ENCODE data around the gene GRAP2. TPM values are rescaled to one million over a fixed set of nuclear protein-coding genes. Genes with fewer than 3 reads are reported as not detected.

The GRAP2 gene
- total and polyA plus RNA-seq, 9 of the 15 experiments (the other 6 are each of a cell fraction or from before 2014, with no cell fraction given) = 4.8 to 88.7 (median 60.4) TPM

- TF ChIP-seq SP2 (IDR thresholded peaks at IDR 0.05; ENCODE audit: extremely low read depth, low read depth, low read length, poor library complexity, severe bottlenecking) = no peak
- no peak for TF ChIP-seq LARP7 (IDR thresholded peaks at IDR 0.05)
- TF ChIP-seq E2F8 (IDR thresholded peaks at IDR 0.05; ENCODE audit: low read depth, partially characterized antibody) = no peak
- no peak for TF ChIP-seq NCOA2 (IDR thresholded peaks at IDR 0.05; ENCODE audit: partially characterized antibody in 2 of 2)
- FAIRE-seq (no peak), ATAC-seq (no peak), DNase-seq (ENCODE audit: extremely low read depth in 1 of 4, low spot score in 3 of 4) (no peak)
- no TSS peak for BruUV-seq (replicated peaks)
- intact Hi-C loops (cut with micrococcal nuclease) = loop anchor here (5.0 kb wide), 1 partner anchor 66 kb away; no protein-coding TSS in a partner anchor
- H3K4me2 ChIP-seq (ENCODE audit: insufficient read depth, low read length) = no peak overlapping the region
- ChIA-PET CTCF (ENCODE audit: low intra/inter-chr PET ratio) (no interaction called here), POLR2A (interaction anchor here (0.7 kb wide), 1 partner anchor 24 kb away, joined by 4 read pairs; no protein-coding TSS in a partner anchor)
- no peaks in the 10 kb centered on the region for H3K27me3 ChIP-seq (ENCODE audit: control insufficient read depth in 2 of 2, insufficient read depth in 2 of 2, low read length in 2 of 2)
- H3K79me2 ChIP-seq (ENCODE audit: control insufficient read depth, insufficient read depth, low read length) = peaks cover 7% of the 10 kb centered on the region; the same call in 1 of the 3 replicates
- peaks cover 11 to 58% of the 10 kb centered on the region in 2 experiments; a peak in 4 of 5 replicates for H3K4me1 ChIP-seq (replicated peaks in 1 of 2; ENCODE audit: control insufficient read depth in 2 of 2, insufficient read depth in 2 of 2, low read length in 2 of 2)
- no peak overlapping the region for H3K27ac ChIP-seq (ENCODE audit: extremely low read depth, low read depth, low read length)
- H3K36me3 ChIP-seq (ENCODE audit: control insufficient read depth, insufficient read depth, low read length) = no peaks in the 10 kb centered on the region
- WGBS (ENCODE audit: insufficient coverage, low coverage, missing lambda C conversion rate) = 44% methylated on average over 1 of the region's 2 CpGs
- H2AFZ ChIP-seq (ENCODE audit: low read depth, low read length) = no peak overlapping the region
- no peaks in the 10 kb centered on the region for H3K9me3 ChIP-seq (replicated peaks; ENCODE audit: control insufficient read depth, insufficient read depth, low read depth, low read length)
- H3K9me1 ChIP-seq (ENCODE audit: control insufficient read depth, insufficient read depth, low read length) = no peaks in the 10 kb centered on the region
- H3K4me3 ChIP-seq = no peak overlapping the region
- in situ Hi-C loops (cut with MboI) = no loop called here
- H3K9ac ChIP-seq (ENCODE audit: insufficient read depth in 1 of 2, low read depth in 2 of 2, low read length in 2 of 2) = no peak overlapping the region
- no peaks in the 10 kb centered on the region for H4K20me1 ChIP-seq (replicated peaks; ENCODE audit: control insufficient read depth, insufficient read depth, low read length)
These were observed 30.4 kb downstream of the GRAP2 start for GRCh38 chr22:39931251-39931650.

Data from K562 (cell line).